ENCODE data around the gene CHD3. TPM values are rescaled to one million over a fixed set of nuclear protein-coding genes. Genes with fewer than 3 reads are reported as not detected.

CHD3 gene
- total RNA-seq, 1 donor from 2014 or later = 276 TPM

GRCh38 chr17:7956228-7956965 lies 67.8 kb downstream of the CHD3 start:
- DNase-seq (ENCODE audit: low spot score in 2 of 2) = no peak

GRCh38 chr17:7959503-7960253 lies 71.1 kb downstream of the CHD3 start:
- no peak for FAIRE-seq
- DNase-seq (ENCODE audit: low spot score in 2 of 2) = no peak

More at GRCh38 chr17:7956228-7956965, 67.8 kb downstream of the CHD3 start:
- no peak for FAIRE-seq

- no peak for DNase-seq (ENCODE audit: low spot score in 2 of 2)
- no peak for FAIRE-seq
Measured at GRCh38 chr17:7961421-7961820, 72.8 kb downstream of the CHD3 start.

Small RNAs within 50 kb of the gene (small RNA-seq; reads per million reads assigned to genes)
- 131 reads per million, percentile 98 among the genes with 10 or more reads in this experiment for gene SCARNA21

Other genes starting within 250 kb of the CHD3 start
- 8.2 TPM for gene ATP1B2, start 237.9 kb upstream of the CHD3 start, total RNA-seq
- 6.9 TPM for gene TP53, start 201.3 kb upstream of the CHD3 start, total RNA-seq
- 11.8 TPM for gene WRAP53, start 200.3 kb upstream of the CHD3 start, total RNA-seq
- 17.5 TPM for gene EFNB3, start 183.6 kb upstream of the CHD3 start, total RNA-seq
- gene DNAH2, start 171.0 kb upstream of the CHD3 start, total RNA-seq = 1.2 TPM
- 15.1 TPM for gene KDM6B, start 54.6 kb upstream of the CHD3 start, total RNA-seq
- gene TMEM88, start 33.7 kb upstream of the CHD3 start, total RNA-seq = 1.2 TPM
- 30.2 TPM for gene NAA38, start 31.2 kb upstream of the CHD3 start, total RNA-seq
- 15.1 TPM for gene CYB5D1, start 30.8 kb upstream of the CHD3 start, total RNA-seq
- 8.2 TPM for gene RNF227, start 27.5 kb downstream of the CHD3 start, total RNA-seq
- gene KCNAB3, start 41.1 kb downstream of the CHD3 start, total RNA-seq = 1.2 TPM
- gene TRAPPC1, start 43.2 kb downstream of the CHD3 start, total RNA-seq = 14.3 TPM
- gene CNTROB, start 43.4 kb downstream of the CHD3 start, total RNA-seq = 25.3 TPM
- under 0.01 TPM for gene GUCY2D, start 113.8 kb downstream of the CHD3 start, total RNA-seq
- gene ALOX15B, start 150.3 kb downstream of the CHD3 start, total RNA-seq = under 0.01 TPM
- gene ALOX12B, start 198.9 kb downstream of the CHD3 start, total RNA-seq = not detected
- gene ALOXE3, start 229.7 kb downstream of the CHD3 start, total RNA-seq = 0.82 TPM
- gene HES7, start 235.3 kb downstream of the CHD3 start, total RNA-seq = 1.2 TPM